ENCODE results near the gene THSD8.
A peak's percentile ranks its signal among the peaks of the same experiment; 100 is the strongest.
"Not testable (repeated sequence)": the region's sequence is repeated elsewhere in the genome, so short reads cannot be mapped to it uniquely, and the experiment has no call there.

THSD8 gene

DNA sequence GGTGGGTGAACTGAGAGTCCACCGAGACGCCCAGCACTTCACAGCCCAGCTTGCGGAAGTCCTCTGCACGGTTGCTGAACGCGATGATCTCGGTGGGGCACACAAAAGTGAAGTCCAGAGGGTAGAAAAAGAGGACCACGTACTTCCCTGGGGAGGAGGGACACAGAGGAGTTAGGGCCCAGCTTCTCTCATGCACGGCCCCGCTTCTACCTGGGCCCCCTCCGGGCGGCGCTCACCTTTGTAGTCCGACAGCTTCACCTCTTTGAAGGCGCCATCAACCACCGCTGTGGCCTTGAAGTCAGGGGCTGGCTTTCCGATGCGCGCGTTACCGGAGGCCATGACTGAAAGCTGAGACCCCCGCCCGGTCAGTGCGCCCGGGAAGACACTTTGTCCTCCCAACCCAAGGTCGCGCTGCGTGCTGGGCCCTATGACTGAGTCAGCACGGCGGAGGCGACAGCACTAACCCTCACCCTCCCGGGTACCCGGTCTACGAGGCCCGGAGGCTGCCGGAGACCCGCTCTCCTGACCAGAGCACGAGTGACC lies 875 bp upstream of the THSD8 start:
- WGBS, 2 experiments, result 4 to 5% methylated on average over 38 of the region's 38 CpGs
- Histone ChIP-seq H3K36me3 (ENCODE audit: control insufficient read depth, insufficient read depth, low read length) (peaks cover 13% of the 10 kb centered on the region), H3K27me3 (ENCODE audit: control insufficient read depth, insufficient read depth, low read length, poor library complexity, severe bottlenecking) (peaks cover 9% of the 10 kb centered on the region), H3K4me1 (ENCODE audit: control insufficient read depth, insufficient read depth, low read length) (peaks cover 16% of the 10 kb centered on the region), H3K4me3 (ENCODE audit: insufficient read depth, low read depth, low read length) (peak overlapping the region; percentile 93), H3K9me3 (ENCODE audit: control insufficient read depth, low read length) (no peaks in the 10 kb centered on the region), H3K27ac (ENCODE audit: insufficient read depth, low read depth, low read length, poor library complexity, severe bottlenecking) (no peak overlapping the region)

DNA sequence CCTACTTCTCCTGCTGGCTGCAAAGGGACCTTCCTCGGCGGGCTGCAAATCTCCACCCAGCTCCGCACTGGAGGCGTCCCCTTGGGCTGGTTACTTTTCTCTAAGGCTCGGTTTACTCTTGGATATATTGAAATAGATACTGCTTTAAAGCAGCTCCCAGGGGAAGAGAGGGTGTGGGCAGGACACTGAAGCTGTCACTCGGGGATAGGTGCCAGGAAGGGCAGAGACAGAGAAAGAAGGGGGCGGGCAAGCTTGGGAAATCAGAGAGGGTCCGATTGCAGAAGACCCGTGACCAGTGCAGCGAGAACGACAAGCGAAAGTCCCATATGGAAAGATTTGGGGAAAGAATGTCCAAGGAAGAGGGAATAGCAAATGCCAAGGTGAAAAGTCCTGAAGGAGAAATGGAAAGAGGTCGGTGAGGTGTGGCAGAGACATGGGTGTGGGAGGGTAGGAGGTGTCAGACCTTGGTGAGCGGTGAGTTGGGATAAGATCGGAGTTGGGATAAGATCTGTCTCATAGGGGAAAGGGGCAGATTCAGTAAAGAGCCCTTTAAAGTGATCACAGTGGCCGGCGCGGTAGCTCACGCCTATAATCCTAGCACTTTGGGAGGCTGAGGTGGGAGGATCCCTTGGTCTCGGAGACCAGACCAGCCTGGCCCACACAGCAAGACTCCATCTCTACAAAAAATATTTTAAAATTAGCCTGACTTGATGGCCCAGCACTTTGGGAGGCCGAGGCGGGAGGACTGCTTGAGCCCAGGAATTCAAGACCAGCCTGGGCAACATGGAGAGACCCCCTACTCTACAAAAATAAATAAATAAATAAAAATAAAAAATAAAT lies 618 bp downstream of the THSD8 start:
- Histone ChIP-seq H3K27ac (ENCODE audit: insufficient read depth, low read depth, low read length, poor library complexity, severe bottlenecking) (no peak overlapping the region), H3K36me3 (ENCODE audit: control insufficient read depth, insufficient read depth, low read length) (peaks cover 13% of the 10 kb centered on the region), H3K4me1 (ENCODE audit: control insufficient read depth, insufficient read depth, low read length) (peaks cover 16% of the 10 kb centered on the region), H3K9me3 (ENCODE audit: control insufficient read depth, low read length) (no peaks in the 10 kb centered on the region), H3K4me3 (ENCODE audit: insufficient read depth, low read depth, low read length) (peak overlapping the region; percentile 93), H3K27me3 (ENCODE audit: control insufficient read depth, insufficient read depth, low read length, poor library complexity, severe bottlenecking) (peaks cover 9% of the 10 kb centered on the region)
- 53 to 54% methylated on average over 22 of the region's 22 CpGs for WGBS, 2 experiments

DNA sequence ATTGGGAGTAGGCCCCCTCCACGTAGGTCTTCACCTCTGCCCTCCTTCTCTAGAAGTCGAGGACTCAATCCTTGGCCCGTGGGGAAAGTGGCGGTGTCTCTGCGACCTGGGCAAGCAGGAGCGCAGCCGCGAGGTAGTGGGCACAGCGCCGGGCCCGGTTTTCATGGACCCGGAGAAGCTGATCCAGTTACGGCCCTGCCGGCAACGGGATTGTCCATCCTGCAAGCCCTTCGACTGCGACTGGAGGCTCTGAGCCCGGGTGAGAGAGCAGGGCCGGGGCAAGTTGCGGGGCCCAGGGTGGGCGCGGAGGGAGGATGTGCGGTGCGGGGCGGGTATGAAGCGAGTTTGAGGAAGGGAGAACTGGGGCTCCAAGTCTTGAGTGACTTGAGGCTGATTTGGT lies 2.2 kb downstream of the THSD8 start:
- Histone ChIP-seq H3K9me3 (ENCODE audit: control insufficient read depth, low read length) (no peaks in the 10 kb centered on the region), H3K4me1 (ENCODE audit: control insufficient read depth, insufficient read depth, low read length) (peaks cover 16% of the 10 kb centered on the region), H3K4me3 (ENCODE audit: insufficient read depth, low read depth, low read length) (no peak overlapping the region), H3K27me3 (ENCODE audit: control insufficient read depth, insufficient read depth, low read length, poor library complexity, severe bottlenecking) (peaks cover 9% of the 10 kb centered on the region), H3K27ac (ENCODE audit: insufficient read depth, low read depth, low read length, poor library complexity, severe bottlenecking) (no peak overlapping the region), H3K36me3 (ENCODE audit: control insufficient read depth, insufficient read depth, low read length) (peaks cover 17% of the 10 kb centered on the region)
- 95% methylated on average over 26 of the region's 26 CpGs for WGBS, 2 experiments

DNA sequence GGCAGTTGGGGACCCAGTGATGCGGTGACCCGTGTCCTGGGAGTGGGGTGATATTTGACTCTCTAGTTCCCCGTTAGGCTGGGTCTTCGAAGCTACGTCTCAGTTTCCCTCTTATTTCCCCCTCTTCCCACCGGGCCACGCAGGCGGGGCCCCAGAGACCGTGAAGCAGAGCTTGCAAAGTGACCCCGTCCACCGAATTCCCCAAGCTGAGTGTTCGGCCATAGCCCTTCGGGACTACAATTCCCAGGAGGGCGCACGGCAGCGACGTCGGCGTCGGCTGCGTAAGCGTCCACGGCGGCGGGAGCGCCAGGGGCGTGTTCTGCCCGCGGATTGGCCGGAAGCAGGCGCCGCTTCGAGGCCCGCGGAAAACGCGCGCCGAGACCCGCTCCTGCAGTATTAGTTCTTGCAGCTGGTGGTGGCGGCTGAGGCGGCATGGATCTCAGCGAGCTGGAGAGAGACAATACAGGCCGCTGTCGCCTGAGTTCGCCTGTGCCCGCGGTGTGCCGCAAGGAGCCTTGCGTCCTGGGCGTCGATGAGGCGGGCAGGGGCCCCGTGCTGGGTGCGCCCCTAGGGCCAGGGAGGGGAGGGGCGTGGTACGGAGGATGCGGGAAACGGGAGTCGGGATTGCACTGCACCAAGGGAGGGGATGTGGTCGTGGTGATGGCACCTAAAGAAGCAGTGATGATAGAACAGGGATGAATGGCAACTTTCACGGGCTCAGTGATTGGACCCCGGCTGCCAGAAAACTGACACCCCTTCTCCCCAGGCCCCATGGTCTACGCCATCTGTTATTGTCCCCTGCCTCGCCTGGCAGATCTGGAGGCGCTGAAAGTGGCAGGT lies 4.6 kb downstream of the THSD8 start, which contains the start of gene RNASEH2A:
TSS of gene RNASEH2A (plus strand) at position 343 of the 840 bp plus-strand sequence. CDS start at position 433, 90 bp downstream.
- H3K27me3 ChIP-seq (ENCODE audit: control insufficient read depth, insufficient read depth, low read length, poor library complexity, severe bottlenecking), result peaks cover 9% of the 10 kb centered on the region
- peak within 1 kb of the TSS; percentile 70 for H3K4me3 ChIP-seq (ENCODE audit: insufficient read depth, low read depth, low read length)
- H3K27ac ChIP-seq (ENCODE audit: insufficient read depth, low read depth, low read length, poor library complexity, severe bottlenecking), result no peak within 1 kb of the TSS
- peaks cover 5% of the 10 kb centered on the region for H3K4me1 ChIP-seq (ENCODE audit: control insufficient read depth, insufficient read depth, low read length)
- 5% methylated on average over 66 of the region's 66 CpGs for WGBS, 2 experiments
- no peaks in the 10 kb centered on the region for H3K9me3 ChIP-seq (ENCODE audit: control insufficient read depth, low read length)
- peaks cover 20% of the 10 kb centered on the region for H3K36me3 ChIP-seq (ENCODE audit: control insufficient read depth, insufficient read depth, low read length)

DNA sequence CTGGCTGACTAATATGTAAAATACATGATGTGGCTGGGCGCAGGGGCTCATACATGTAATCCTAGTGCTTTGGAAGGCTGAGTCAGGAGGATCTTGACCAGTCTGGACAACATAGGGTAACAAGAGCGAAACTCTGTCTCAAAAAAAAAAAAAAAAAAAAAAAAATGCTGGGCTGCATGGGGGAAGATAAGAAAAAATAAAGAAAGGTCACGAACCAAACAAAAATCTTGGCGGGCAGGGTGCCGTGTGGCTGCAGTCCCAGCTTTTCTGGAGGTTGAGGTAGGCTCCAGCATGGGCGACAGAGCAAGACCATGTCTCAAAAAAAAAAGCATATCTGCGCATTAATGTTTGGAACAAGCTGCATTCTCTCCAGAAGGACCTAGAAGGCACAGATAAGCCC lies 13.2 kb downstream of the THSD8 start:
- H3K36me3 ChIP-seq (ENCODE audit: control insufficient read depth, insufficient read depth, low read length), result peaks cover 31% of the 10 kb centered on the region
- no peak overlapping the region for H3K4me3 ChIP-seq (ENCODE audit: insufficient read depth, low read depth, low read length)
- no peaks in the 10 kb centered on the region for H3K4me1 ChIP-seq (ENCODE audit: control insufficient read depth, insufficient read depth, low read length)
- WGBS, 2 experiments, result 95 to 96% methylated on average over 7 of the region's 7 CpGs
- H3K27me3 ChIP-seq (ENCODE audit: control insufficient read depth, insufficient read depth, low read length, poor library complexity, severe bottlenecking), result no peaks in the 10 kb centered on the region
- H3K27ac ChIP-seq (ENCODE audit: insufficient read depth, low read depth, low read length, poor library complexity, severe bottlenecking), result no peak overlapping the region
- no peaks in the 10 kb centered on the region for H3K9me3 ChIP-seq (ENCODE audit: control insufficient read depth, low read length)

DNA sequence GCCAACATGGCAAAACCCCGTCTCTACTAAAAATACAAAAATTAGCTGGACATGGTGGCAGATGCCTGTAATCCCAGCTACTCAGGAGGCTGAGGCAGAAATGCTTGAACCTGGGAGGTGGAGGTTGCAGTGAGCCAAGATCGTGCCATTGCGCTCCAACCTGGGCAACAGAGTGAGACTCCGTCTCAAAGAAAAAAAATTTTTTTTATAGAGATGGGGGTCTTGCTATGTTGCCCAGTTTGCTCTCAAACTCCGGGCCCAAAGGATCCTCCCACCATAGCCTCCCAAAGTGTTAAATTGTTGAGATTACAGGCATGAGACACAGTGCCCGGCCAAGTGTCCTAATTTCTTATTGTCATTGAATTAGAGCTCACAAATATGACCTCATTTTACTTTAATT lies 15.3 kb downstream of the THSD8 start:
- H3K4me3 ChIP-seq (ENCODE audit: insufficient read depth, low read depth, low read length); H3K27me3 ChIP-seq (ENCODE audit: control insufficient read depth, insufficient read depth, low read length, poor library complexity, severe bottlenecking); H3K9me3 ChIP-seq (ENCODE audit: control insufficient read depth, low read length); H3K4me1 ChIP-seq (ENCODE audit: control insufficient read depth, insufficient read depth, low read length); H3K27ac ChIP-seq (ENCODE audit: insufficient read depth, low read depth, low read length, poor library complexity, severe bottlenecking): not testable (repeated sequence)
- peaks cover 17% of the 10 kb centered on the region for H3K36me3 ChIP-seq (ENCODE audit: control insufficient read depth, insufficient read depth, low read length)
- 94 to 96% methylated on average over 6 of the region's 6 CpGs for WGBS, 2 experiments

DNA sequence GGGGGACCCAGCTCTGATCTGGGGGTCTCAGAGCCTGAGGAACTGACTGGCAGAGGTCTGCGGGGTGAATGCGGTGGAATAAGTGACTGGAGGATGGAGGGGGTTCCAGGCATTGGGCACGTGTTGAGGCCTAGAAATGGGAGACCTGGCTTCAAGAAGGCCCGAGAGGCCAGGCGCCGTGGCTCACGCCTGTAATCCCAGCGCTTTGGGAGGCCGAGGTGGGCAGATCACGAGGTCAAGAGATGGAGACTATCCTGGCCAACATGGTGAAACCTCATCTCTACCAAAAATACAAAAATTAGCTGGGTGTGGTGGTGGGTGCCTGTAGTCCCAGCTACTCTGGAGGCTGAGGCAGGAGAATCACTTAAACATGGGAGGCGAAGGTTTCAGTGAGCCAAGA lies 15.9 kb downstream of the THSD8 start:
- not testable (repeated sequence) for H3K9me3 ChIP-seq (ENCODE audit: control insufficient read depth, low read length); H3K27me3 ChIP-seq (ENCODE audit: control insufficient read depth, insufficient read depth, low read length, poor library complexity, severe bottlenecking); H3K27ac ChIP-seq (ENCODE audit: insufficient read depth, low read depth, low read length, poor library complexity, severe bottlenecking); H3K4me3 ChIP-seq (ENCODE audit: insufficient read depth, low read depth, low read length); H3K4me1 ChIP-seq (ENCODE audit: control insufficient read depth, insufficient read depth, low read length)
- WGBS, 2 experiments, result 88 to 95% methylated on average over 11 of the region's 11 CpGs
- H3K36me3 ChIP-seq (ENCODE audit: control insufficient read depth, insufficient read depth, low read length), result peaks cover 12% of the 10 kb centered on the region

DNA sequence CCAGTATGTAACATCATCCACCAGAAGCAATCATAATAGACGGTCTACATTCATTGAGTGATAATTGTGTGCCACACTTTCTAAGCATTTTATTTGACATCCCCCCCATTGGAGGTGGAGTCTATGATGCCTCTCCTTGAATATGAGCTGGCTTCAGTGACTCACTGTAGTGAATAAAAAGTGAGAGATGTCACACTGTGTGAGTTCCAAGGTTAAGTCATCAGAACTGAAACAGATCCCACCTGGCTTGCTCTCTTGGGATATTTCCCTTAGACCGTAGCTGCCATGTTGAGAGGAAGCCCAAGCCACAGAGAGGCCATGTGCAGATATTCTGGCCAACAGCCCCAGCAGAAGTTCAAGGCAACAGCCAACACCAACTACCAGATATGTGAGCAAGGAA lies 19.9 kb downstream of the THSD8 start:
- Histone ChIP-seq H3K27ac (ENCODE audit: insufficient read depth, low read depth, low read length, poor library complexity, severe bottlenecking) (no peak overlapping the region), H3K9me3 (ENCODE audit: control insufficient read depth, low read length) (no peaks in the 10 kb centered on the region), H3K27me3 (ENCODE audit: control insufficient read depth, insufficient read depth, low read length, poor library complexity, severe bottlenecking) (peaks cover 10% of the 10 kb centered on the region), H3K4me3 (ENCODE audit: insufficient read depth, low read depth, low read length) (no peak overlapping the region), H3K36me3 (ENCODE audit: control insufficient read depth, insufficient read depth, low read length) (no peaks in the 10 kb centered on the region), H3K4me1 (ENCODE audit: control insufficient read depth, insufficient read depth, low read length) (no peaks in the 10 kb centered on the region)
- 91 to 97% methylated on average over 2 of the region's 2 CpGs for WGBS, 2 experiments

DNA sequence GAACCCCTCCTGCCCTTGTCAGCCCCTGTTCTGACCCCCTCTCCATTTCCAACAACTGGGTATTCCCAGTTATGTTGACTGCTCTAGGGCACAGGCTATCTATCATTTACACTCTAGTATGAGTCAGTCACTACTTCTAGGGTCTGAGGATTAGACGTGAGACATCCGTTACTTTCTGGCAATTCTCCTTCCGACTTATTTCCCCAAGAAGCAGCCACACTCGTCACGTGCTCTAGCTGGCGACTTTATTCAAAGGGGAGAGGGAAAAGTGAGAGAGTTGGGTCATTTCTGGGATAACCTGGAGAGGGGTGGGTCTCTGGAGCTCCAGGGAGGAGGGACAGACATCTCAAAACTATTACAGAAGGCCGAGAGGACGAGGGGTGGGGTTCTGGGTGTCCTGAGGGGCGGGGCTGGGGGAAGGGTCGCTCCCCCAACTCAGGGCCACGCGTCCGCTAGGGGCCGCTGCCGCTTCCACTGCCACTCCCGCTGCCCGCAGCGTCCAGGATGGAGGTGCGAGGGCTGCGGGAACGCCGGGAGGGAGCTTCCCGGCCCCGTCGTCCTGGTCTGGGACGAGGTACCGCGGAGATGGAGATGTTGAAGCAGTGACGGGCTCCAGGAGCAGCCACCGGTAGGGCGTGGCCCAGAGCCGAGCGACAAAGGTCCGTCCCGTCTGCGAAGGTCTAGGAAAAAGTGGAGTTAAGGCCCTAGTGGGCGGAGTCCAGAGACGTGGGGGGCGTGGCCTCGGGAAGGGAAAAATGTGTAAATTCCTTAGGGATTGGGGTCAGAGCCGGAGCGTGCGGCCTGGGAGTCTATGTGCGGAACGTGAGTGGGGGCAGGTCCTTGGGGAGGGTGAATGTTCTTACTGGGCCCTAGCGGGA lies 23.6 kb downstream of the THSD8 start:
- Histone ChIP-seq H3K27ac (ENCODE audit: insufficient read depth, low read depth, low read length, poor library complexity, severe bottlenecking) (no peak overlapping the region), H3K36me3 (ENCODE audit: control insufficient read depth, insufficient read depth, low read length) (no peaks in the 10 kb centered on the region), H3K27me3 (ENCODE audit: control insufficient read depth, insufficient read depth, low read length, poor library complexity, severe bottlenecking) (peaks cover 34% of the 10 kb centered on the region), H3K9me3 (ENCODE audit: control insufficient read depth, low read length) (no peaks in the 10 kb centered on the region), H3K4me1 (ENCODE audit: control insufficient read depth, insufficient read depth, low read length) (no peaks in the 10 kb centered on the region), H3K4me3 (ENCODE audit: insufficient read depth, low read depth, low read length) (no peak overlapping the region)
- WGBS, 2 experiments, result 10 to 11% methylated on average over 46 of the region's 46 CpGs

Data from ectodermal cell (in vitro differentiated cells).